Erythroblast (primary cell): Measurements from ENCODE around the gene SLC6A15.

Experiments used
- DNase-seq, 2 experiments: peaks; one replicate each; lab custom pipeline; 2025; lab: John Stamatoyannopoulos, UW
- GATA1 ChIP-seq: IDR thresholded peaks from 2 replicates; pipeline ENCODE4 v1.6.1; 2011; ENCODE audit warnings: low read depth, mild to moderate bottlenecking, control low read depth, low read length, moderate library complexity
- POLR2A ChIP-seq: IDR thresholded peaks from 2 replicates; pipeline ENCODE4 v1.6.1; 2011; ENCODE audit warnings: mild to moderate bottlenecking, low read length

SLC6A15 gene

DNA sequence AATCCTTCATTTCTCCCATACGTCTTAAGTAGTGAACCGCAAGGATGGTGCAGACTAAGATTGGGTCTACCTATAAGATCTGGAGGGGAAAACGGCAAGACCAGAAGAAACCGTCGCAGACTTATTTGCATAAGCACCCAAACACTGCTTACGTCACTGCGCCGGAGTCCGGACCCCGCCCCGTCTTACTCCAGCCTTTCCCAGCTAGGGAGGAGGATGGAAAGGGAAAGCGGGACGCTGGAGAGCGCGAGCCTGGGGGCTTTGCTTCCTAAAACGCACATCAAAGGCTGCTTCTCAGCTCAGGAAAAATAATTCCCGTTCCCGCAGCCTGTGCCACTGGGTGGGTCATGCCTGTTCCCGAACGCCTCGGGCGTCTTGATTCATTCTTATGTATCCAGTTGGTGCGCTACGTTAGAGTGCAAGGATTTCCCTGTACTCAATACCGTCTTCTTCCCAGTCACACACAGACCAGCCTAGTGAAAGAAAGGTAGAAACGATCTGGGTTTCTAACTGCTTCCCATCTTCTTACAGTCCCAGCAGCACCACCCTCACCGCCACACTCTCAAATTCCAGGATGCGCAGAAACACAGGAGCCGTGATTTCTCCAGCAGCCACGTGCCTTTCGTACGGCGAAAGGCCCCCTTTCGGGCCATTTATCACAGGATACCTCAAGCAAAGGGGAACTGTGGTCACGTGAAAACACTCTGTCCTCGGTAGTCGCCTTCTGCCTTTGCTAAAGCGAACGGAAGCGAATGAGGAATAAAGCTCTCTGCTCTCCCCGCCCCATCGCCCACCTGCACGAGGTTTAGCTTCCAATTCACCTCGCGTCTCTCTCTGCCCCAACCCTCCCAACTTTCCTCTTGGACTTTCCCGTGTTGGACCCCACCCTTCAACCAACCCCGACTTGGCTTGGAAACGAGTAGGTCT is 1.1 kb downstream of the SLC6A15 start:
- no peak for TF ChIP-seq POLR2A
- TF ChIP-seq GATA1, result no peak
- DNase-seq, result no peak

- TF ChIP-seq POLR2A, result no peak
- no peak for TF ChIP-seq GATA1
- DNase-seq, result no peak
Measured at GRCh38 chr12:84910549-84911241, 1.9 kb downstream of the SLC6A15 start.

GRCh38 chr12:84904051-84904450 is 8.5 kb downstream of the SLC6A15 start:
- no peak for TF ChIP-seq POLR2A
- no peak for TF ChIP-seq GATA1
- DNase-seq, result no peak

- no peak for DNase-seq
- TF ChIP-seq GATA1 (no peak), POLR2A (no peak)
Measured at GRCh38 chr12:84891106-84891838, 21.3 kb downstream of the SLC6A15 start.

DNA sequence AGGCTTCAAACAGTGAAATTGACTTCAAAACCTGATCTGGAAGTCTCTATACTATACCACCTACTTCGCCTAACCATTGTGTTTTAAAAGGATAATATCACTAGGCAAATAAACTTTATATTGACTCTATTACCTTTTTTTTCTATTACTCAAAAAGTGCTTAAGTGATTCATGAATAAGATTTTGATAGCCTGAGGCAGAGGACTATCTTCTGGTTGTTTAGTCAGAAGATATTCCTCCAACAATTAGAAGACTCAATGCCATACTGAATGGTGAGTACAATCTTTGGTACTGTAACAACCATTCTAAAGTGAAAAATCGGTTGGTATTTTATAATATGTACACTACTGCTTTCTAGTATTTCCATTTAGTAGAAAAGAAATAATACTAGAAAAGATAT is 22.8 kb downstream of the SLC6A15 start:
- DNase-seq, result no peak
- no peak for TF ChIP-seq GATA1
- TF ChIP-seq POLR2A, result no peak

- TF ChIP-seq POLR2A (no peak), GATA1 (no peak)
Measured at GRCh38 chr12:84888861-84889260, 23.7 kb downstream of the SLC6A15 start.

GRCh38 chr12:84877340-84877739 is 35.3 kb downstream of the SLC6A15 start:
- no peak for DNase-seq
- TF ChIP-seq GATA1 (no peak), POLR2A (no peak)

More at GRCh38 chr12:84888861-84889260, 23.7 kb downstream of the SLC6A15 start:
- DNase-seq, result no peak

GRCh38 chr12:84875241-84875640 is 37.4 kb downstream of the SLC6A15 start:
- no peak for DNase-seq
- TF ChIP-seq POLR2A (no peak), GATA1 (no peak)

DNA sequence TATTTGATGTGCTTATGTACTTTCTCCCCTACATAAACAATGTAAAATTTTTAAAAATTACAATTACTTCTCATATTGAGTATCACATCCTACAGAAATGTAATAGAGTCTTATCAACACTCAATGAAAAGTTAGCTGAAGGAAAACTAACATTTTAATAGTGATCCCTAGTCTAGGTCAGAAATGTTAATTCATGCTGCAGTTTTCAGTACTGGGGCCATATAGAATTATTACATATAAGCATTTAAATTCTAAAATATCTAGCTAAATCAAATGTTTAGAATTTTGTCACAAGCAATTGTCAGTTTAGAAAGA is 37.8 kb downstream of the SLC6A15 start:
- TF ChIP-seq POLR2A, result no peak
- no peak for TF ChIP-seq GATA1
- DNase-seq, result no peak

GRCh38 chr12:84874125-84874824 is 38.3 kb downstream of the SLC6A15 start:
- peak; percentile 25 to 55 for DNase-seq
- no peak for TF ChIP-seq GATA1
- no peak for TF ChIP-seq POLR2A

GRCh38 chr12:84862186-84862585 is 50.4 kb downstream of the SLC6A15 start:
- no peak for TF ChIP-seq POLR2A
- TF ChIP-seq GATA1, result no peak
- no peak for DNase-seq

- no peak for DNase-seq
- TF ChIP-seq POLR2A, result no peak
- no peak for TF ChIP-seq GATA1
Measured at GRCh38 chr12:84860718-84861117, 51.9 kb downstream of the SLC6A15 start.

DNA sequence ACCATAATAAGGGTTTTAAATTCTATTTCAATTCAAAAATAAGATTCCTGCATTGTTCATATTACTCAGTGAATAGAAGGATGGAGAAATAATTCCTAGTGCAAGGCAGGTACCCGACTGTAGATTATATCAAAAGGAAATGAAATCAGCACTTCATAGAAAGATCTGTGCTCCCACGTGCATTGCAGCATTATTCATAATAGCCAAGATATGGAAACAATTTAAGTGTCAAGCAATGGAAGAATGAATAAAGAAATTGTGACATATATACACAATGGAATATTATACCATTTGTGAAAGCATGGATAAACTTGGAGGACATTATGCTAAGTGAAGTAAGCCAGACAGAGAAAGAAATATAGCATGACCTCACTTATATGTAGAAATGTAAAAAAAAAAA is 53.8 kb downstream of the SLC6A15 start:
- DNase-seq, result no peak
- TF ChIP-seq POLR2A, result no peak
- no peak for TF ChIP-seq GATA1
